ENCODE measurements around the gene ADARB2.
"Not testable (repeated sequence)": the region's sequence is repeated elsewhere in the genome, so short reads cannot be mapped to it uniquely, and the experiment has no call there.

Gene ADARB2

DNA sequence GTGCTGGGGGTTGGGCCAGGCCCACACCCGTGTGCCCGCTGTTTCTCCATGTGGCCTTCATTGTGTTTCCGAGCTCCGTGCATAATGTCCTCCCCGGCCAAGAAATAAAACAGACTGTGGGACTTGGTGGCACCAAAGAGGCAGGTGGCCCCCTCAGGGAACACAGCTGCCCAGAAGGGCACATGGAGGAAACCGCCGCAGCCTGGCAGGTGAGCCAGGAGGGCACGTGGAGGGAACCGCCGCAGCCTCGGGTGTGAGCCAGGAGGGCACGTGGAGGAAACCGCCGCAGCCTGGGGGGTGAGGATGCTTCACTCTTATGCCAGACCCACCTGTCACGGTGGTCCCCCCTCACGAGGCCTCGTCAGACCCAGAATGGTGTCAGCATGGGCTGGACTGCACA lies 392.5 kb downstream of the ADARB2 start:
- TF ChIP-seq, protein P1, sequence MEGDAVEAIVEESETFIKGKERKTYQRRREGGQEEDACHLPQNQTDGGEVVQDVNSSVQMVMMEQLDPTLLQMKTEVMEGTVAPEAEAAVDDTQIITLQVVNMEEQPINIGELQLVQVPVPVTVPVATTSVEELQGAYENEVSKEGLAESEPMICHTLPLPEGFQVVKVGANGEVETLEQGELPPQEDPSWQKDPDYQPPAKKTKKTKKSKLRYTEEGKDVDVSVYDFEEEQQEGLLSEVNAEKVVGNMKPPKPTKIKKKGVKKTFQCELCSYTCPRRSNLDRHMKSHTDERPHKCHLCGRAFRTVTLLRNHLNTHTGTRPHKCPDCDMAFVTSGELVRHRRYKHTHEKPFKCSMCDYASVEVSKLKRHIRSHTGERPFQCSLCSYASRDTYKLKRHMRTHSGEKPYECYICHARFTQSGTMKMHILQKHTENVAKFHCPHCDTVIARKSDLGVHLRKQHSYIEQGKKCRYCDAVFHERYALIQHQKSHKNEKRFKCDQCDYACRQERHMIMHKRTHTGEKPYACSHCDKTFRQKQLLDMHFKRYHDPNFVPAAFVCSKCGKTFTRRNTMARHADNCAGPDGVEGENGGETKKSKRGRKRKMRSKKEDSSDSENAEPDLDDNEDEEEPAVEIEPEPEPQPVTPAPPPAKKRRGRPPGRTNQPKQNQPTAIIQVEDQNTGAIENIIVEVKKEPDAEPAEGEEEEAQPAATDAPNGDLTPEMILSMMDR (IDR thresholded peaks at IDR 0.05; ENCODE audit: low read depth, low read length, missing control alignments): no peak
- DNase-seq (ENCODE audit: low read depth): no peak
- H3K4me3 ChIP-seq (ENCODE audit: low read depth, low read length): no peak overlapping the region

DNA sequence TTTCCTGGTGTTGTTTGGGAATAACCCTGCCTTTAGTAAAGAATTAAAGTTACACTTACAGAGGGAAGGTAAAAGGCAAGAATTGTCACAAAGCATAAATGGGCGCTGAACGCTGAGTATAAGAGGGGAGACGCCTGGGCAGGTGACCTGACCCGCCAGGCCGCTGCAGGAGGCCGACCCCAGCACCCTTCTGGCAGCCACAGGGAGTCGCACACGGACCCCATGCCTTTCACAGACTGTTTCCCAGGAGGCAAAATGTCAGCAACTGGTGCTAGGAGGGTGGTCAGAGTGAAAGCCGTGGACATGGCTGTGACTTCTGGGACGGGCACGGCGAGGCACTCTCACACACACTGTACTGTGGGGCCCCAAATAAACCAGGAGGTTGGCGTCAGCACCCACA lies 392.9 kb downstream of the ADARB2 start:
- no peak for DNase-seq (ENCODE audit: low read depth)
- TF ChIP-seq, protein P1 (IDR thresholded peaks at IDR 0.05; ENCODE audit: low read depth, low read length, missing control alignments): no peak
- H3K4me3 ChIP-seq (ENCODE audit: low read depth, low read length): no peak overlapping the region

DNA sequence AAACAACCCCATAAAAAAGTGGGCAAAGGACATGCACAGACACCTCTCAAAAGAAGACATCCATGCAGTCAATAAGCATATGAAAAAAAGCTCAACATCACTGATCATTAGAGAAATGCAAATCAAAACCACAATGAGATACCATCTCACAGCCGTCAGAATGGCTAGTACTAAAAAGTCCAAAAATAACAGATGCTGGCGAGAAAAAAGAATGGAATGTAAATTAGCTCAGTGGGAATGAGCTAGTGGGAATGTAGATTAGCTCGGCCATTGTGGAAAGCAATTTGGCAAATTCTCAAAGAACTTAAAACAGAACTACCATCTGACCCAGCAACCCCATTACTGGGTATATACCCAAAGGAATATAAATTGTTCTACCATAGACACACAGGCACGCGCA lies 394.1 kb downstream of the ADARB2 start:
- H3K4me3 ChIP-seq (ENCODE audit: low read depth, low read length): no peak overlapping the region
- TF ChIP-seq, protein P1 (IDR thresholded peaks at IDR 0.05; ENCODE audit: low read depth, low read length, missing control alignments): no peak
- DNase-seq (ENCODE audit: low read depth): no peak

DNA sequence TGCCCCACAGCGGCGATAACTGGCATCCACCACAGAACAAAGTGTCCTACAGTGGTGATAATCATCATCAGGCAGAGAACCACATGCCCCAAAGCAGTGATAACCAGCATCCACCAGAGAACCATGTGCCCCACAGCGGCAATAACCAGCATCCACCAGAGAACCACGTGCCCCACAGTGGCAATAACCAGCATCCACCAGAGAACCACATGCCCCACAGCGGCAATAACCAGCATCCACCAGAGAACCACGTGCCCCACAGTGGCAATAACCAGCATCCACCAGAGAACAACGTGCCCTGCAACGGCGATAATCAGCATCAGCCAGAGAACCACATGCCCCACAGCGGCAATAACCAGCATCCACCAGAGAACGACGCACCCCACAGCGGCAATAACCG lies 396.3 kb downstream of the ADARB2 start:
- H3K4me3 ChIP-seq (ENCODE audit: low read depth, low read length); DNase-seq (ENCODE audit: low read depth): not testable (repeated sequence)

DNA sequence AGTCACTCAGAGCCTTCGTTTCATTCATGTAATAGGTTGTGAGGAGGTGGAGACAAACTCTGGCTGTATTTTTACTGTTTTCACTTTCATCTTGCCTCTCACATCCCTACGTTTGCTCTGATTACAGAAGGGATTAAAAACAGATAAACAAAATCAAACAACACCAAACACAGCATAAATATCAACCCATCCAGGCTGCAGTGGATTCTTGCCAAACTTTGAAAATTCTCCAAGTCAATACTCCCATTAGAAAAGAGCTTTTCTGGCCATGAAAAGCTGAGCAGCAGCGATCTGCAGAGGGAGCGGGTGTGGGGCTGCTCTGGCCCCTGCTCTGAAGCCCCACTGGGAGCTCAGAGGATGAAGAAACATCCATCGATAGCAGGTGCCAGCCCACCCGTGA lies 397.9 kb downstream of the ADARB2 start:
- no peak for DNase-seq (ENCODE audit: low read depth)
- TF ChIP-seq, protein P1 (IDR thresholded peaks at IDR 0.05; ENCODE audit: low read depth, low read length, missing control alignments): no peak
- H3K4me3 ChIP-seq (ENCODE audit: low read depth, low read length): no peak overlapping the region

DNA sequence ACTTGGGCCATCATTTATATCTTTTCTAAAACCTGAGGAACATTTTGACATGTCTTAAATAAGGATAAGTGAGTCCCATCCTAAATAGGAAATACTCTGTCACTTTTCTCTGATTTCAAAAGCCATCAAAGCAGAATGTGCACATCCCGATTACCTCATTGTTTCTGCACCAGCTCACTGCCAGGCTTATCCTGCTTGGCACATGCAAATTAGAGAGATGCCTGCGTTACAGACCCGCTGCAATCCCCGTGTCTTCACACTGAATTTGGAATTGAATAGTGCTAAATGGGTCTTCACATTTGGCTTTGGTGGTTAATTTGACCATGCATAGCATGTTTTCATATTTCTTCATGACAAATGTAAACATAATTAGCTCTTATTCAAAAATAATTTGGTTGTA lies 401.7 kb downstream of the ADARB2 start:
- TF ChIP-seq, protein P1 (IDR thresholded peaks at IDR 0.05; ENCODE audit: low read depth, low read length, missing control alignments): no peak
- DNase-seq (ENCODE audit: low read depth): no peak
- H3K4me3 ChIP-seq (ENCODE audit: low read depth, low read length): no peak overlapping the region

DNA sequence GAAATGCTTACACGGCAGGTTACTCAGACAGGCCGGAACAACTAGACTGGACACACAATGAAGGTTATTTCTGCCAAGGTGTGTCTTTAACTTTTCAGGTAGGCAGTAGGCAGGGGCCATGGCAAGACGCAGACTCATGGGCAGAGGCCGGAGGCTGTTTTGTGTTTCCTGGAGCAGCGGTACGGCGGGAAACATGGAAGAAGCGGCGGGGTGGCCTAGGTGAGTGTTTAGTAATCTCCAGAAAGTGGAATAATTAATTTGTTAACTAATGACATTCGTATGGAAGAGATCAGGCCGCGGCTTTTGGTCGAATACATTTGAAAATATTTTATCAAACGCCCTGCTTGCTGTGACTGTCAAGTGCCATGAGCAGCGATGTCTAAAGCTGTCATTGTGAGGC lies 403.3 kb downstream of the ADARB2 start:
- DNase-seq (ENCODE audit: low read depth): no peak
- TF ChIP-seq, protein P1 (IDR thresholded peaks at IDR 0.05; ENCODE audit: low read depth, low read length, missing control alignments): no peak
- no peak overlapping the region for H3K4me3 ChIP-seq (ENCODE audit: low read depth, low read length)

DNA sequence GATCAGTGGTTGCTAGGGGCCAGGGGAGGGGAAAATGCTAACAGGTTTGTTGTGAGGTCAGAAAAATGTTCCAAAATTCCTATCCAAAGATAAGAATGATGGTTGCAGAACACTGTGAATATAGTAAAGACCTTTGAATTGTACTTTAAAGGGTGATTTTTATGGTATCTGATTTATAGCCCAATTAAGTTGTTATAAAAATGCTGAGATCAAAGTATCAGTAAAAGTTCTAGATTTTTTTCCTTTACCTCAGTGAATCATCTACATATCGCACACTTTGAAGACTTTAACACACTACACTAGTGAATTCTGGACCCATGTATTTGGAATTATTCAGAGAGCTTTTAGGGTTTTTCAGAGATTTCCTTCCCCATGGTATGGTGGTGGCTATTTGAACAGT lies 405.8 kb downstream of the ADARB2 start:
- TF ChIP-seq, protein P1 (IDR thresholded peaks at IDR 0.05; ENCODE audit: low read depth, low read length, missing control alignments): no peak
- H3K4me3 ChIP-seq (ENCODE audit: low read depth, low read length): no peak overlapping the region
- no peak for DNase-seq (ENCODE audit: low read depth)

All from GM12864 (cell line).